K562 (cell line): ENCODE data around the gene SIGLEC6. TPM values are rescaled to one million over a fixed set of nuclear protein-coding genes. Genes with fewer than 3 reads are reported as not detected.

Experiments used
- ATAC-seq: fragments of 200-7000 bp; cut with Tn5 transposase; 3 replicates; pipeline ENCODE4 v1.9.1; 2020; ENCODE audit warnings: moderate library complexity
- BruUV-seq: library from RNA; stranded (reverse); fragments of 400-500 nt; replicated peaks from 2 replicates; lab custom pipeline; 2021; lab: Mats Ljungman, UMichigan
- CTCF ChIA-PET: fragments of 300-600 bp; formaldehyde crosslinking; extraction: SDS; loops from one replicate; lab custom pipeline; 2021; ENCODE audit warnings: low intra/inter-chr PET ratio; lab: Yijun Ruan, JAX
- POLR2A ChIA-PET: fragments of 300-600, 350-650 bp; sonication (Branson Sonifier 250); formaldehyde crosslinking; extraction: SDS; loops from one replicate; lab custom pipeline; 2021; ENCODE audit warnings: antibody characterized with exemption, inconsistent platforms; lab: Yijun Ruan, JAX
- DNase-seq, 4 experiments: peaks; one replicate each; pipeline versions ENCODE4 v3.0.0 to v3.0.0-alpha.2; 2011 to 2018; ENCODE audit warnings: low spot score in 3 of 4, mixed read lengths in 3 of 4; ENCODE audit errors: extremely low read depth in 1 of 4
- FAIRE-seq: peaks from 2 replicates; lab custom pipeline; 2011; peaks lifted over from hg19 to GRCh38; lab: Jason Lieb, UNC
- H2AFZ ChIP-seq: 2 replicates; pipeline ENCODE4 v1.6.0; 2011; ENCODE audit warnings: low read depth, low read length, control low read depth, inconsistent platforms
- H3K27ac ChIP-seq: fragments of 200-600 bp; 3 replicates; pipeline ENCODE4 v1.8.0; 2011; ENCODE audit warnings: low read depth, mild to moderate bottlenecking, control low read depth, inconsistent platforms, low read length, moderate library complexity, mixed read lengths; ENCODE audit errors: extremely low read depth
- H3K27me3 ChIP-seq, 2 experiments: fragments of 300-600 bp in 1 of 2; 2 replicates in 1 of 2; 3 replicates in 1 of 2; pipeline versions ENCODE4 v1.6.0 to v1.8.0; 2011; ENCODE audit warnings: inconsistent platforms in 2 of 2, low read length in 2 of 2, mild to moderate bottlenecking in 1 of 2, mixed read lengths in 1 of 2, moderate library complexity in 1 of 2; ENCODE audit not compliant: control insufficient read depth in 2 of 2, insufficient read depth in 2 of 2
- H3K36me3 ChIP-seq: fragments of 300-600 bp; 3 replicates; pipeline ENCODE4 v1.8.0; 2011; ENCODE audit warnings: mild to moderate bottlenecking, low read length, inconsistent platforms; ENCODE audit not compliant: control insufficient read depth, insufficient read depth
- H3K4me1 ChIP-seq, 2 experiments: fragments of 200-600 bp in 1 of 2; replicated peaks in 1 of 2; 2 replicates in 1 of 2; 3 replicates in 1 of 2; pipeline versions ENCODE4 v1.5.1 to v1.8.0; 2011; ENCODE audit warnings: inconsistent platforms in 2 of 2, low read length in 2 of 2, mild to moderate bottlenecking in 1 of 2, mixed read lengths in 1 of 2, moderate library complexity in 1 of 2; ENCODE audit not compliant: control insufficient read depth in 2 of 2, insufficient read depth in 2 of 2
- H3K4me2 ChIP-seq: 2 replicates; pipeline ENCODE4 v1.6.1; 2011; ENCODE audit warnings: low read length, control low read depth, inconsistent platforms, mixed read lengths; ENCODE audit not compliant: insufficient read depth
- H3K4me3 ChIP-seq: fragments of 200-600 bp; sonication (generic), shearing (Covaris generic); 2 replicates; pipeline ENCODE4 v1.5.1; 2016; ENCODE audit warnings: control low read depth, inconsistent platforms
- H3K79me2 ChIP-seq: fragments of 200-600 bp; 3 replicates; pipeline ENCODE4 v1.8.0; 2011; ENCODE audit warnings: low read length, inconsistent platforms; ENCODE audit not compliant: control insufficient read depth, insufficient read depth
- H3K9ac ChIP-seq, 2 experiments: 2 replicates each; pipeline versions ENCODE4 v1.6.0 to v1.6.1; 2011; ENCODE audit warnings: low read depth in 2 of 2, low read length in 2 of 2, control low read depth in 1 of 2, inconsistent platforms in 1 of 2, mild to moderate bottlenecking in 1 of 2, mixed read lengths in 1 of 2; ENCODE audit not compliant: insufficient read depth in 1 of 2
- H3K9me1 ChIP-seq: one replicate; pipeline ENCODE4 v1.6.0; 2011; ENCODE audit warnings: inconsistent platforms, mild to moderate bottlenecking, low read length, moderate library complexity; ENCODE audit not compliant: control insufficient read depth, insufficient read depth
- H3K9me3 ChIP-seq: replicated peaks from 2 replicates; pipeline ENCODE4 v1.5.1; 2011; ENCODE audit warnings: low read depth, low read length, inconsistent platforms; ENCODE audit not compliant: control insufficient read depth, insufficient read depth
- H4K20me1 ChIP-seq: replicated peaks from 2 replicates; pipeline ENCODE4 v1.6.1; 2011; ENCODE audit warnings: low read length, inconsistent platforms, mixed read lengths; ENCODE audit not compliant: control insufficient read depth, insufficient read depth
- BRCA1 ChIP-seq, 2 experiments: fragments of 450-650 bp in 1 of 2; sonication (generic) in 1 of 2; formaldehyde crosslinking in 1 of 2; IDR thresholded peaks; 2 replicates each; pipeline versions ENCODE4 v1.5.0 to v1.6.1; 2017 to 2020; ENCODE audit warnings: mild to moderate bottlenecking in 1 of 2, missing genetic modification reagents in 1 of 2
- CEBPB ChIP-seq: fragments of 450-650 bp; IDR thresholded peaks from 2 replicates; pipeline ENCODE4 v1.6.1; 2016; ENCODE audit warnings: missing genetic modification characterization, missing compliant biosample characterization
- CREB1 ChIP-seq, 2 experiments: sonication (generic) in 1 of 2; formaldehyde crosslinking in 1 of 2; IDR thresholded peaks; 2 replicates each; pipeline versions ENCODE4 v1.6.1 to v1.8.0; 2012 to 2022; ENCODE audit warnings: inconsistent platforms in 1 of 2, mild to moderate bottlenecking in 1 of 2, missing genetic modification reagents in 1 of 2, moderate library complexity in 1 of 2
- DPF2 ChIP-seq: fragments of 450-650 bp; IDR thresholded peaks from 2 replicates; pipeline ENCODE4 v1.6.1; 2016
- MXI1 ChIP-seq: IDR thresholded peaks from 2 replicates; pipeline ENCODE4 v1.6.1; 2011; ENCODE audit warnings: low read depth, mild to moderate bottlenecking, improper control_type of control experiment, low read length
- POU5F1 ChIP-seq: fragments of 150-350 bp; IDR thresholded peaks from 2 replicates; pipeline ENCODE4 v1.6.1; 2014; ENCODE audit warnings: borderline replicate concordance, low read length, low read depth, mild to moderate bottlenecking; ENCODE audit not compliant: partially characterized antibody
- USF1 ChIP-seq: sonication (generic); formaldehyde crosslinking; IDR thresholded peaks from 2 replicates; pipeline ENCODE4 v1.9.0; 2022; ENCODE audit warnings: mild to moderate bottlenecking, missing genetic modification reagents
- ZNF512 ChIP-seq: IDR thresholded peaks from 2 replicates; pipeline ENCODE4 v1.6.1; 2016; ENCODE audit warnings: missing genetic modification characterization, missing compliant biosample characterization
- ZNF609 ChIP-seq: sonication (generic); formaldehyde crosslinking; IDR thresholded peaks from 2 replicates; pipeline ENCODE4 v1.8.1; 2023; ENCODE audit warnings: missing genetic modification reagents, mild to moderate bottlenecking, borderline replicate concordance
- WGBS: fragments of 100-300 bp; shearing (Covaris generic); methylation state at CpG from one replicate; pipeline ENCODE4 v1.1.6; 2016; ENCODE audit warnings: low coverage, mixed read lengths; ENCODE audit not compliant: insufficient coverage; ENCODE audit errors: missing lambda C conversion rate; 5-methylcytosine and 5-hydroxymethylcytosine counted together
- in situ Hi-C: fragments of 300-500 bp; cut with MboI; formaldehyde crosslinking; loops from 4 replicates; pipeline ENCODE4 v1.15.0; 2018; ENCODE audit warnings: inconsistent platforms, mixed read lengths
- intact Hi-C: fragments of 100-400 bp; cut with micrococcal nuclease; formaldehyde crosslinking; loops from 2 replicates; pipeline ENCODE4 v1.14.2; 2022
- polyA plus RNA-seq, 8 experiments: library from polyadenylated mRNA; depleted of rRNA in 4 of 8; stranded (reverse) in 5 of 8; unstranded in 3 of 8; fragments of >200 nt; fragmentation: Nextera tagmentation in 2 of 8; fragmentation: Illumina TruSeq in 1 of 8; extraction: Ambion mirVana in 2 of 8; extraction: Trizol in 1 of 8; gene quantifications; 2 replicates each; pipeline versions ENCODE4 v1.2.1 to v1.2.3, GENCODE V29; 2011 to 2014; ENCODE audit warnings: inconsistent platforms in 1 of 8, missing spikeins in 1 of 8
- total RNA-seq, 7 experiments: library from RNA; depleted of rRNA in 6 of 7; stranded (reverse); fragments of >200 nt in 6 of 7; fragmentation: Illumina TruSeq in 2 of 7; extraction: Trizol in 2 of 7; gene quantifications; 2 replicates each; pipeline versions ENCODE4 v1.2.1 to v1.2.3, GENCODE V29; 2011 to 2021; ENCODE audit warnings: low replicate concordance in 1 of 7

The SIGLEC6 gene
- total and polyA plus RNA-seq, 9 of the 15 experiments (the other 6 are each of a cell fraction or from before 2014, with no cell fraction given): 0.03 to 17.5 (median 0.71) TPM

- TF ChIP-seq ZNF609 (CRISPR knock-in tag): no peak
Measured at GRCh38 chr19:51511353-51511752, 20.1 kb downstream of the SIGLEC6 start (continued).

- no peak overlapping the region for H3K4me3 ChIP-seq
- H3K4me2 ChIP-seq: peak overlapping the region; percentile 39
- intact Hi-C loops: loop anchor here (2.0 kb wide), 2 partner anchors 37 to 63 kb away; no protein-coding TSS in a partner anchor
- no peaks in the 10 kb centered on the region for H3K27me3 ChIP-seq
- CTCF ChIA-PET: no interaction called here
- H2AFZ ChIP-seq: peak overlapping the region; percentile 18
- FAIRE-seq: peak; percentile 11
- no TSS peak for BruUV-seq
- WGBS: 7% methylated on average over 7 of the region's 7 CpGs
- H3K4me1 ChIP-seq: peaks cover 35 to 62% of the 10 kb centered on the region in 2 experiments
- DNase-seq: peak; percentile 55 to 77 (median 60)
- H3K9ac ChIP-seq: peak overlapping the region; percentile 5 to 31; a peak in 3 of 4 replicates
- H3K36me3 ChIP-seq: no peaks in the 10 kb centered on the region
- no peaks in the 10 kb centered on the region for H3K9me3 ChIP-seq
- POLR2A ChIA-PET: interaction anchor here (0.9 to 1.4 kb wide), 4 partner anchors 12 to 41 kb away, joined by 3 to 5 read pairs (median 3); no protein-coding TSS in a partner anchor
- in situ Hi-C loops: no loop called here
- ATAC-seq: peak; percentile 63
- no peaks in the 10 kb centered on the region for H3K9me1 ChIP-seq
- peak overlapping the region; percentile 98 for H3K27ac ChIP-seq
- no peaks in the 10 kb centered on the region for H4K20me1 ChIP-seq
- H3K79me2 ChIP-seq: peaks cover 12% of the 10 kb centered on the region
- TF ChIP-seq CEBPB (peak; percentile 73), POU5F1 (no peak), MXI1 (no peak), USF1 (no peak), ZNF512 (tag) (no peak), CREB1 (IDR thresholded peaks at IDR 0.05) (no peak), CREB1 (CRISPR knock-in tag; IDR thresholded peaks at IDR 0.05) (no peak), BRCA1 (IDR thresholded peaks at IDR 0.05) (no peak), BRCA1 (CRISPR knock-in tag; IDR thresholded peaks at IDR 0.05) (no peak), DPF2 (no peak)
Measured at GRCh38 chr19:51509823-51510660, 21.4 kb downstream of the SIGLEC6 start.
